NCI-H226 (cell line): ENCODE data around the gene RNF144A.

ENCODE experiments used
- DNase-seq: peaks from one replicate; pipeline ENCODE4 v3.0.0-alpha.2; 2015

RNF144A gene

GRCh38 chr2:7053650-7054265 lies 136.5 kb downstream of the RNF144A start:
- DNase-seq: no peak

- no peak for DNase-seq
Observed at GRCh38 chr2:7057865-7058400, 140.7 kb downstream of the RNF144A start.

- DNase-seq: no peak
Observed at GRCh38 chr2:7060156-7060555, 142.9 kb downstream of the RNF144A start.

GRCh38 chr2:7060631-7061449 lies 143.6 kb downstream of the RNF144A start:
- no peak for DNase-seq

GRCh38 chr2:7061450-7061789 lies 144.2 kb downstream of the RNF144A start:
- no peak for DNase-seq

GRCh38 chr2:7061921-7062320 lies 144.7 kb downstream of the RNF144A start:
- no peak for DNase-seq

GRCh38 chr2:7063789-7064188 lies 146.6 kb downstream of the RNF144A start:
- no peak for DNase-seq

GRCh38 chr2:7068457-7068856 lies 151.2 kb downstream of the RNF144A start:
- no peak for DNase-seq

- DNase-seq: no peak
Observed at GRCh38 chr2:7070483-7070882, 153.3 kb downstream of the RNF144A start.

GRCh38 chr2:7071154-7071553 lies 153.9 kb downstream of the RNF144A start:
- no peak for DNase-seq

- DNase-seq: no peak
Observed at GRCh38 chr2:7071916-7072556, 154.8 kb downstream of the RNF144A start.

- DNase-seq: no peak
Observed at GRCh38 chr2:7073901-7074300, 156.7 kb downstream of the RNF144A start.

GRCh38 chr2:7075834-7076233 lies 158.6 kb downstream of the RNF144A start:
- no peak for DNase-seq

GRCh38 chr2:7077660-7078267 lies 160.6 kb downstream of the RNF144A start:
- DNase-seq: no peak

GRCh38 chr2:7083580-7084509 lies 166.6 kb downstream of the RNF144A start:
- peak; percentile 36 for DNase-seq

- no peak for DNase-seq
Observed at GRCh38 chr2:7084601-7085000, 167.4 kb downstream of the RNF144A start.

- no peak for DNase-seq
Observed at GRCh38 chr2:7089284-7089683, 172.1 kb downstream of the RNF144A start.

- DNase-seq: no peak
Observed at GRCh38 chr2:7089898-7090510, 172.8 kb downstream of the RNF144A start.

GRCh38 chr2:7093376-7093775 lies 176.2 kb downstream of the RNF144A start:
- DNase-seq: no peak
